ENCODE data around the gene CYP2W1.

GRCh38 chr7:1008733-1009363 is 25.9 kb downstream of the CYP2W1 start:
- TF ChIP-seq CTCF (IDR thresholded peaks at IDR 0.05; ENCODE audit: low read depth, low read length) (no peak), MYC (IDR thresholded peaks at IDR 0.05; ENCODE audit: low read depth, low read length) (no peak)
